GM10248 (cell line): ENCODE measurements around the gene SERPINB10.

Experiments used
- CTCF ChIA-PET: fragments of 300-600 bp; sonication (Branson Sonifier 250); formaldehyde crosslinking; extraction: SDS; loops from one replicate; lab custom pipeline; 2021; ENCODE audit warnings: antibody characterized with exemption; lab: Yijun Ruan, JAX
- POLR2A ChIA-PET: fragments of 350-650 bp; sonication (Branson Sonifier 250); formaldehyde crosslinking; extraction: SDS; loops from one replicate; lab custom pipeline; 2020; ENCODE audit warnings: antibody characterized with exemption; lab: Yijun Ruan, JAX
- DNase-seq: peaks from one replicate; pipeline ENCODE4 v3.0.0; 2012; ENCODE audit errors: extremely low spot score
- CTCF ChIP-seq: IDR thresholded peaks from 2 replicates; pipeline ENCODE4 v1.5.1; 2012; ENCODE audit warnings: mild to moderate bottlenecking, low read depth; ENCODE audit errors: extremely low read depth, missing control alignments, control extremely low read depth

SERPINB10 gene

GRCh38 chr18:63961435-63961980 lies 53.8 kb downstream of the SERPINB10 start:
- no peak for DNase-seq

GRCh38 chr18:63962137-63962536 lies 54.4 kb downstream of the SERPINB10 start:
- POLR2A ChIA-PET, result no interaction called here
- no peak for TF ChIP-seq CTCF
- CTCF ChIA-PET, result interaction anchor here (1.0 to 8.1 kb wide), 7 partner anchors 8 to 359 kb away, joined by 3 to 83 read pairs (median 13); partner anchors contain the start of gene HMSD
- no peak for DNase-seq

More at GRCh38 chr18:63961435-63961980, 53.8 kb downstream of the SERPINB10 start:
- TF ChIP-seq CTCF, result no peak
- CTCF ChIA-PET, result interaction anchor here (1.0 to 8.1 kb wide), 5 partner anchors 14 to 61 kb away, joined by 3 to 83 read pairs (median 4); no protein-coding TSS in a partner anchor
- POLR2A ChIA-PET, result no interaction called here

- TF ChIP-seq CTCF, result peak; percentile 82
- ChIA-PET CTCF (interaction anchor here (0.6 to 8.1 kb wide), 23 partner anchors 9 to 821 kb away, joined by 3 to 83 read pairs (median 4); partner anchors contain the start of genes HMSD and SERPINB10), POLR2A (no interaction called here)
- DNase-seq, result peak; percentile 33
Observed at GRCh38 chr18:63963615-63964256, 56.0 kb downstream of the SERPINB10 start.

GRCh38 chr18:63964908-63965307 lies 57.1 kb downstream of the SERPINB10 start:
- CTCF ChIA-PET, result interaction anchor here (2.0 to 8.1 kb wide), 5 partner anchors 10 to 66 kb away, joined by 4 to 83 read pairs (median 36); no protein-coding TSS in a partner anchor
- no peak for TF ChIP-seq CTCF
- POLR2A ChIA-PET, result no interaction called here
- no peak for DNase-seq

- DNase-seq, result no peak
- TF ChIP-seq CTCF, result no peak
- POLR2A ChIA-PET, result no interaction called here
- CTCF ChIA-PET, result interaction anchor here (3.7 to 8.1 kb wide), 2 partner anchors 12 to 30 kb away, joined by 36 to 83 read pairs; no protein-coding TSS in a partner anchor
Observed at GRCh38 chr18:63965716-63966330, 58.1 kb downstream of the SERPINB10 start.
